ENCODE data around the gene DDX27.

The DDX27 gene

GRCh38 chr20:49275636-49276035 is 56.4 kb downstream of the DDX27 start:
- Histone ChIP-seq H3K9me2 (replicated peaks; ENCODE audit: control insufficient read depth, low read length) (no peaks in the 10 kb centered on the region), H3F3A (ENCODE audit: control insufficient read depth, insufficient read depth) (peaks cover 32% of the 10 kb centered on the region), H3K27me3 (ENCODE audit: control insufficient read depth, low read length) (no peaks in the 10 kb centered on the region), H3K9me3 (ENCODE audit: control insufficient read depth, insufficient read depth, low read length) (no peaks in the 10 kb centered on the region), H3K27ac (ENCODE audit: low read depth, low read length) (peak overlapping the region; percentile 87), H4K20me1 (ENCODE audit: control insufficient read depth, insufficient read depth, low read depth, low read length) (peaks cover 23% of the 10 kb centered on the region), H3K4me2 (ENCODE audit: low read length) (peak overlapping the region; percentile 96), H3K36me3 (ENCODE audit: control insufficient read depth, low read length) (peaks cover 69% of the 10 kb centered on the region), H3K4me3 (ENCODE audit: low read length) (peak overlapping the region; percentile 94; the same call in 1 of the 2 replicates), H3K4me1 (ENCODE audit: control insufficient read depth, low read length) (peaks cover 45% of the 10 kb centered on the region), H3K79me2 (ENCODE audit: control insufficient read depth, low read length) (peaks cover 78% of the 10 kb centered on the region)
- no peak for TF ChIP-seq EZH2phosphoT487 (IDR thresholded peaks at IDR 0.05; ENCODE audit: borderline replicate concordance, low read length)
- TF ChIP-seq, protein P1, sequence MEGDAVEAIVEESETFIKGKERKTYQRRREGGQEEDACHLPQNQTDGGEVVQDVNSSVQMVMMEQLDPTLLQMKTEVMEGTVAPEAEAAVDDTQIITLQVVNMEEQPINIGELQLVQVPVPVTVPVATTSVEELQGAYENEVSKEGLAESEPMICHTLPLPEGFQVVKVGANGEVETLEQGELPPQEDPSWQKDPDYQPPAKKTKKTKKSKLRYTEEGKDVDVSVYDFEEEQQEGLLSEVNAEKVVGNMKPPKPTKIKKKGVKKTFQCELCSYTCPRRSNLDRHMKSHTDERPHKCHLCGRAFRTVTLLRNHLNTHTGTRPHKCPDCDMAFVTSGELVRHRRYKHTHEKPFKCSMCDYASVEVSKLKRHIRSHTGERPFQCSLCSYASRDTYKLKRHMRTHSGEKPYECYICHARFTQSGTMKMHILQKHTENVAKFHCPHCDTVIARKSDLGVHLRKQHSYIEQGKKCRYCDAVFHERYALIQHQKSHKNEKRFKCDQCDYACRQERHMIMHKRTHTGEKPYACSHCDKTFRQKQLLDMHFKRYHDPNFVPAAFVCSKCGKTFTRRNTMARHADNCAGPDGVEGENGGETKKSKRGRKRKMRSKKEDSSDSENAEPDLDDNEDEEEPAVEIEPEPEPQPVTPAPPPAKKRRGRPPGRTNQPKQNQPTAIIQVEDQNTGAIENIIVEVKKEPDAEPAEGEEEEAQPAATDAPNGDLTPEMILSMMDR (IDR thresholded peaks at IDR 0.05; ENCODE audit: low read depth, low read length, poor library complexity, severe bottlenecking): no peak

GRCh38 chr20:49276161-49276960 is 57.1 kb downstream of the DDX27 start:
- Histone ChIP-seq H3K9me2 (replicated peaks; ENCODE audit: control insufficient read depth, low read length) (no peaks in the 10 kb centered on the region), H3K4me2 (ENCODE audit: low read length) (peak overlapping the region; percentile 96), H3K27me3 (ENCODE audit: control insufficient read depth, low read length) (no peaks in the 10 kb centered on the region), H3K27ac (ENCODE audit: low read depth, low read length) (peak overlapping the region; percentile 87), H3K9me3 (ENCODE audit: control insufficient read depth, insufficient read depth, low read length) (peaks cover 3% of the 10 kb centered on the region; the same call in 1 of the 2 replicates), H3F3A (ENCODE audit: control insufficient read depth, insufficient read depth) (peaks cover 40% of the 10 kb centered on the region), H3K79me2 (ENCODE audit: control insufficient read depth, low read length) (peaks cover 78% of the 10 kb centered on the region), H4K20me1 (ENCODE audit: control insufficient read depth, insufficient read depth, low read depth, low read length) (peaks cover 26% of the 10 kb centered on the region), H3K36me3 (ENCODE audit: control insufficient read depth, low read length) (peaks cover 69% of the 10 kb centered on the region), H3K4me3 (ENCODE audit: low read length) (peak overlapping the region; percentile 94), H3K4me1 (ENCODE audit: control insufficient read depth, low read length) (peaks cover 45% of the 10 kb centered on the region)
- TF ChIP-seq EZH2phosphoT487 (IDR thresholded peaks at IDR 0.05; ENCODE audit: borderline replicate concordance, low read length): no peak
- TF ChIP-seq, protein P1 (IDR thresholded peaks at IDR 0.05; ENCODE audit: low read depth, low read length, poor library complexity, severe bottlenecking): no peak

GRCh38 chr20:49276961-49277785 is 58.0 kb downstream of the DDX27 start:
- Histone ChIP-seq H3K36me3 (ENCODE audit: control insufficient read depth, low read length) (peaks cover 71% of the 10 kb centered on the region), H3K27ac (ENCODE audit: low read depth, low read length) (peak overlapping the region; percentile 87), H3K4me3 (ENCODE audit: low read length) (peak overlapping the region; percentile 94), H3K79me2 (ENCODE audit: control insufficient read depth, low read length) (peaks cover 78% of the 10 kb centered on the region), H4K20me1 (ENCODE audit: control insufficient read depth, insufficient read depth, low read depth, low read length) (peaks cover 31% of the 10 kb centered on the region), H3K9me2 (replicated peaks; ENCODE audit: control insufficient read depth, low read length) (no peaks in the 10 kb centered on the region), H3K4me2 (ENCODE audit: low read length) (peak overlapping the region; percentile 96), H3K4me1 (ENCODE audit: control insufficient read depth, low read length) (peaks cover 51% of the 10 kb centered on the region), H3K27me3 (ENCODE audit: control insufficient read depth, low read length) (no peaks in the 10 kb centered on the region), H3F3A (ENCODE audit: control insufficient read depth, insufficient read depth) (peaks cover 48% of the 10 kb centered on the region), H3K9me3 (ENCODE audit: control insufficient read depth, insufficient read depth, low read length) (peaks cover 3% of the 10 kb centered on the region; the same call in 1 of the 2 replicates)
- no peak for TF ChIP-seq EZH2phosphoT487 (IDR thresholded peaks at IDR 0.05; ENCODE audit: borderline replicate concordance, low read length)
- TF ChIP-seq, protein P1 (IDR thresholded peaks at IDR 0.05; ENCODE audit: low read depth, low read length, poor library complexity, severe bottlenecking): peak; percentile 7

Measured in DOHH2 (cell line).